H9 (cell line): ENCODE measurements around the gene EML1. TPM values are rescaled to one million over a fixed set of nuclear protein-coding genes. Genes with fewer than 3 reads are reported as not detected.

Experiments
- DNase-seq: peaks from one replicate; pipeline ENCODE4 v3.0.0-alpha.2; 2017
- H2AFZ ChIP-seq: one replicate; pipeline ENCODE4 v1.6.1; 2013; ENCODE audit warnings: mild to moderate bottlenecking, low read length, control low read depth, moderate library complexity
- H2AK5ac ChIP-seq: 2 replicates; pipeline ENCODE4 v1.6.1; 2013; ENCODE audit warnings: low read length, control low read depth, mixed read lengths; ENCODE audit not compliant: insufficient read length
- H2BK120ac ChIP-seq: one replicate; pipeline ENCODE4 v1.6.1; 2013; ENCODE audit warnings: low read depth, mild to moderate bottlenecking, low read length, control low read depth, inconsistent platforms; ENCODE audit not compliant: poor library complexity, severe bottlenecking
- H2BK12ac ChIP-seq: 2 replicates; pipeline ENCODE4 v1.6.1; 2013; ENCODE audit warnings: low read length, control low read depth, mixed read lengths, low read depth; ENCODE audit not compliant: insufficient read length
- H2BK15ac ChIP-seq: 2 replicates; pipeline ENCODE4 v1.6.1; 2013; ENCODE audit warnings: low read depth, low read length, control low read depth
- H2BK20ac ChIP-seq: one replicate; pipeline ENCODE4 v1.6.1; 2013; ENCODE audit warnings: low read depth, mild to moderate bottlenecking, low read length, control low read depth, inconsistent platforms; ENCODE audit not compliant: poor library complexity, severe bottlenecking
- H2BK5ac ChIP-seq: 2 replicates; pipeline ENCODE4 v1.6.1; 2013; ENCODE audit warnings: low read length, control low read depth, mixed read lengths; ENCODE audit not compliant: insufficient read length
- H3K14ac ChIP-seq: 2 replicates; pipeline ENCODE4 v1.6.1; 2013; ENCODE audit warnings: low read length, control low read depth; ENCODE audit not compliant: insufficient read depth
- H3K18ac ChIP-seq: 2 replicates; pipeline ENCODE4 v1.6.1; 2013; ENCODE audit warnings: low read depth, mild to moderate bottlenecking, mixed read lengths, low read length, control low read depth; ENCODE audit not compliant: insufficient read length
- H3K23ac ChIP-seq: 2 replicates; pipeline ENCODE4 v1.6.1; 2013; ENCODE audit warnings: low read length, control low read depth, mixed read lengths, low read depth; ENCODE audit not compliant: insufficient read length
- H3K23me2 ChIP-seq: 2 replicates; pipeline ENCODE4 v1.6.1; 2013; ENCODE audit warnings: low read depth, mild to moderate bottlenecking, mixed read lengths, low read length, control low read depth; ENCODE audit not compliant: insufficient read length, poor library complexity, severe bottlenecking
- H3K27ac ChIP-seq: 2 replicates; pipeline ENCODE4 v1.5.1; 2013; ENCODE audit warnings: low read length, control low read depth, mixed read lengths, low read depth; ENCODE audit not compliant: insufficient read length
- H3K27me3 ChIP-seq: 2 replicates; pipeline ENCODE4 v1.6.1; 2013; ENCODE audit warnings: low read length, control low read depth, inconsistent platforms; ENCODE audit not compliant: insufficient read depth
- H3K4ac ChIP-seq: 2 replicates; pipeline ENCODE4 v1.6.1; 2013; ENCODE audit warnings: low read depth, mild to moderate bottlenecking, control low read depth, inconsistent platforms, low read length, moderate library complexity
- H3K4me1 ChIP-seq: 2 replicates; pipeline ENCODE4 v1.6.1; 2013; ENCODE audit warnings: low read length, control low read depth, inconsistent platforms; ENCODE audit not compliant: insufficient read depth
- H3K4me2 ChIP-seq: 2 replicates; pipeline ENCODE4 v1.6.1; 2013; ENCODE audit warnings: low read length, control low read depth, mixed read lengths; ENCODE audit not compliant: insufficient read length, insufficient read depth
- H3K56ac ChIP-seq: 2 replicates; pipeline ENCODE4 v1.6.1; 2013; ENCODE audit warnings: low read depth, mild to moderate bottlenecking, mixed read lengths, low read length, control low read depth; ENCODE audit not compliant: insufficient read length
- H3K79me1 ChIP-seq: 2 replicates; pipeline ENCODE4 v1.6.1; 2013; ENCODE audit warnings: low read depth, mild to moderate bottlenecking, moderate library complexity, low read length, control low read depth, inconsistent platforms; ENCODE audit not compliant: insufficient read depth, poor library complexity, severe bottlenecking
- H3K79me2 ChIP-seq: 2 replicates; pipeline ENCODE4 v1.6.1; 2013; ENCODE audit warnings: low read length, control low read depth, inconsistent platforms; ENCODE audit not compliant: insufficient read depth
- H3K9ac ChIP-seq: 2 replicates; pipeline ENCODE4 v1.6.1; 2013; ENCODE audit warnings: low read length, control low read depth, mixed read lengths; ENCODE audit not compliant: insufficient read length; ENCODE audit errors: extremely low read depth
- H3K9me3 ChIP-seq: one replicate; pipeline ENCODE4 v1.6.1; 2013; ENCODE audit warnings: low read depth, low read length, inconsistent platforms; ENCODE audit not compliant: control insufficient read depth
- H3T11ph ChIP-seq: one replicate; pipeline ENCODE4 v1.6.1; 2013; ENCODE audit warnings: mild to moderate bottlenecking, low read length, control low read depth, inconsistent platforms
- H4K20me1 ChIP-seq: one replicate; pipeline ENCODE4 v1.6.1; 2013; ENCODE audit not compliant: control insufficient read depth, insufficient read length, insufficient read depth
- H4K5ac ChIP-seq: 2 replicates; pipeline ENCODE4 v1.6.1; 2013; ENCODE audit warnings: low read depth, mild to moderate bottlenecking, mixed read lengths, low read length, control low read depth; ENCODE audit not compliant: insufficient read length
- H4K8ac ChIP-seq: replicated peaks from 2 replicates; pipeline ENCODE4 v1.6.1; 2013; ENCODE audit warnings: low read length, control low read depth, mixed read lengths, low read depth; ENCODE audit not compliant: insufficient read length
- H4K91ac ChIP-seq: 2 replicates; pipeline ENCODE4 v1.6.1; 2013; ENCODE audit warnings: low read depth, mild to moderate bottlenecking, moderate library complexity, mixed read lengths, low read length, control low read depth; ENCODE audit not compliant: insufficient read length
- H3K27ac Mint-ChIP-seq, 3 experiments: 2 replicates in 2 of 3; 3 replicates in 1 of 3; pipeline ENCODE4 v1.8.0; 2020 to 2021; ENCODE audit warnings: mixed read lengths in 3 of 3, mild to moderate bottlenecking in 1 of 3, moderate library complexity in 1 of 3
- H3K27me3 Mint-ChIP-seq: 2 replicates; pipeline ENCODE4 v1.8.0; 2021; ENCODE audit warnings: low read depth, mild to moderate bottlenecking, moderate library complexity, mixed read lengths
- H3K36me3 Mint-ChIP-seq, 3 experiments: 2 replicates in 2 of 3; 3 replicates in 1 of 3; pipeline ENCODE4 v1.8.0; 2020 to 2021; ENCODE audit warnings: low read depth in 3 of 3, mixed read lengths in 3 of 3; ENCODE audit not compliant: insufficient read depth in 1 of 3
- H3K4me1 Mint-ChIP-seq, 2 experiments: 2 replicates each; pipeline ENCODE4 v1.8.0; 2020; ENCODE audit warnings: mixed read lengths in 2 of 2
- H3K4me3 Mint-ChIP-seq, 2 experiments: 2 replicates in 1 of 2; 3 replicates in 1 of 2; pipeline ENCODE4 v1.8.0; 2020 to 2021; ENCODE audit warnings: mild to moderate bottlenecking in 2 of 2, mixed read lengths in 2 of 2, moderate library complexity in 1 of 2
- H3K9me3 Mint-ChIP-seq, 2 experiments: 2 replicates in 1 of 2; 3 replicates in 1 of 2; pipeline ENCODE4 v1.8.0; 2020; ENCODE audit warnings: mild to moderate bottlenecking in 2 of 2, mixed read lengths in 2 of 2, moderate library complexity in 1 of 2
- CTCF ChIP-seq: fragments of 200-600 bp; sonication (generic); conservative IDR thresholded peaks from 3 replicates; pipeline ENCODE4 v1.8.0; 2021; ENCODE audit warnings: antibody characterized with exemption, mild to moderate bottlenecking
- WGBS: extraction: QIAGEN DNeasy Blood & Tissue Kit; methylation state at CpG from one replicate; pipeline ENCODE4 v1.1.7; 2013; ENCODE audit warnings: missing lambda C conversion rate, low lambda C conversion rate, mixed read lengths; ENCODE audit not compliant: insufficient read length; ENCODE audit errors: extremely low coverage; 5-methylcytosine and 5-hydroxymethylcytosine counted together
- total RNA-seq: library from RNA; stranded (reverse); gene quantifications from 2 replicates; pipeline ENCODE4 v1.2.1, GENCODE V29; 2021

Gene EML1
- total RNA-seq, 1 experiment from 2014 or later = 16.7 TPM

DNA sequence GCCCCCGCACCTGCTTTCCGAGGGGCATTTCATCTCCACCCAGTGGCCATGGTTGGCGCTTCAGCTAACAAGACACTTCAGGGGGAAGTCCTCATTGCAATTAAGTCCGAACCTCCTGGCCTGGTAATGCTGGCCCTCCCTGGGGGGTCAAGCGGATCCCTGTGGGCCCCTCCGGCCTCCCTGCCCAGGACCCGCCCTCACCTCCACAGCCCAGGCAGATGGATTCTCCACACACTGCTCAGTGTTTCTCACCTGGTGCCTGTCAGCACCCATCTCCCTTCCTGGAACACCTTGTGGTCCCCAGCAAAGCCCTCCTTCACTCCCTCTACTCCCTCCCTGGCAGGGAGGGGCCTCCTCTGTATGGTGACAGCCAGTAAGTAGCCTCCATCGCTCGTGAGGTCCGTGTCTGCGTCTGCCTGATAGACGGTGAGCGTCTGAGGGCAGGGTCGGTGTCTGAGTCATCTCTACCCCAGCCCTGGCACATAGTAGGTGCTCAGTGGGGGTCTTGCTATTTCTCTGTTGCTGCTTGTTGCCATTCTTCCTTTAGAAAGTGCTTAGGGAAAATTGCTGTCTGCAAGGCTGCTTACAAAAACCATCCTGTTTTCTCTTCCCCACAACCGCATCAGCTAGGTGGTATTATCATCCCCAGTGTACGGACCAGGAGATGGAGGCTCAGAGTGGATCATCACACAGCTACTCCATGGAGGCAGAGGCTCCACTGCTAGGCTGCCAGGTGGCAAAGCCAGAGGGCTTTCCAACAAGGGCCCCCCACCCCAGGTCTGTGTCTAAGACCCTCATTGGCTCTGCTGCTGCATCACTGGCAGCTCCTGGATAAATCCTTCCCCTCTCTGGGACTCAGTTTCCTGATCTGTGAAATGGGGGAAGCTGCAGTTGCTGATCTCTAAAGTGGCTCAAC, 39.7 kb upstream of the EML1 start:
- no peak overlapping the region for H2BK15ac ChIP-seq
- H3K4ac ChIP-seq = no peak overlapping the region
- no CpG with 5 or more reads among the region's 16 CpGs for WGBS
- no peak overlapping the region for H4K91ac ChIP-seq
- no peak overlapping the region for H2AK5ac ChIP-seq
- H2BK20ac ChIP-seq = no peak overlapping the region
- H3T11ph ChIP-seq = no peak overlapping the region
- H2BK12ac ChIP-seq = no peak overlapping the region
- peaks cover 19 to 21% of the 10 kb centered on the region in 2 experiments for H3K4me1 Mint-ChIP-seq
- no peaks in the 10 kb centered on the region for H3K36me3 Mint-ChIP-seq
- H4K5ac ChIP-seq = no peak overlapping the region
- H3K27me3 Mint-ChIP-seq = peaks cover 20% of the 10 kb centered on the region
- H3K56ac ChIP-seq = no peak overlapping the region
- no peak overlapping the region for H2BK120ac ChIP-seq
- H3K27me3 ChIP-seq = no peaks in the 10 kb centered on the region
- no peak overlapping the region for H3K9ac ChIP-seq
- H3K18ac ChIP-seq = no peak overlapping the region
- H3K23ac ChIP-seq = no peak overlapping the region
- no peak overlapping the region for H3K4me2 ChIP-seq
- no peaks in the 10 kb centered on the region for H4K20me1 ChIP-seq
- H3K4me1 ChIP-seq = peaks cover 2% of the 10 kb centered on the region; the same call in 1 of the 2 replicates
- no peaks in the 10 kb centered on the region for H3K79me1 ChIP-seq
- H3K9me3 ChIP-seq = no peaks in the 10 kb centered on the region
- H4K8ac ChIP-seq = no peak overlapping the region
- H3K79me2 ChIP-seq = no peaks in the 10 kb centered on the region
- DNase-seq = no peak
- no peak overlapping the region; the same call in 1 of the 2 replicates for H3K14ac ChIP-seq
- peak; percentile 38; the same call in 1 of the 3 replicates for TF ChIP-seq CTCF
- H3K4me3 Mint-ChIP-seq = no peak overlapping the region
- H2AFZ ChIP-seq = no peak overlapping the region
- peak overlapping the region in 2 of 3 experiments; percentile 45 to 47; a peak in 2 of 7 replicates for H3K27ac Mint-ChIP-seq
- no peaks in the 10 kb centered on the region for H3K23me2 ChIP-seq
- no peaks in the 10 kb centered on the region for H3K9me3 Mint-ChIP-seq
- H3K27ac ChIP-seq = no peak overlapping the region
- H2BK5ac ChIP-seq = no peak overlapping the region
